ENCODE measurements around the gene HBG2.

Gene HBG2

DNA sequence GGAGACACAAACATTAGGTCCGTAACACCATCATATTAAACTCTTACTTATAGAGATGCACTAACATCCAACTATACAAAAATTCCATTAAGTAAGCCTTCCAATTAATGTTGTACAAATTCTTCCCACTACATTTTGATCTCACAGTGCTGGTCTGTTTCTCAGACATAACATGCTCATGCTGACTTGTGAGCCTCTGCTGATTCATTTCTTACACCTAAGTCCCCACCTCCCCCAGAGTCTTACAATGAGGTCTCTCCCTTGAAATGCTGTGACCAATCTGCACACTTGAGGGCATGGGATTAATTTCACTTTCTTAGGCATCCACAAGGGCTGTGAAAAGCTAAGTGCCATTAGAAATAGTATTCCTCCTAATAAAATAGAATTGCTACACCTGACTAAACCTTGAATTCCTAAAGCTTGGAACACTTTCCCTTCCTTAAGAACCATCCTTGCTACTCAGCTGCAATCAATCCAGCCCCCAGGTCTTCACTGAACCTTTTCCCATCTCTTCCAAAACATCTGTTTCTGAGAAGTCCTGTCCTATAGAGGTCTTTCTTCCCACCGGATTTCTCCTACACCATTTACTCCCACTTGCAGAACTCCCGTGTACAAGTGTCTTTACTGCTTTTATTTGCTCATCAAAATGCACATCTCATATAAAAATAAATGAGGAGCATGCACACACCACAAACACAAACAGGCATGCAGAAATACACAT lies 6.9 kb downstream of the HBG2 start:
- DNase-seq: no peak

DNA sequence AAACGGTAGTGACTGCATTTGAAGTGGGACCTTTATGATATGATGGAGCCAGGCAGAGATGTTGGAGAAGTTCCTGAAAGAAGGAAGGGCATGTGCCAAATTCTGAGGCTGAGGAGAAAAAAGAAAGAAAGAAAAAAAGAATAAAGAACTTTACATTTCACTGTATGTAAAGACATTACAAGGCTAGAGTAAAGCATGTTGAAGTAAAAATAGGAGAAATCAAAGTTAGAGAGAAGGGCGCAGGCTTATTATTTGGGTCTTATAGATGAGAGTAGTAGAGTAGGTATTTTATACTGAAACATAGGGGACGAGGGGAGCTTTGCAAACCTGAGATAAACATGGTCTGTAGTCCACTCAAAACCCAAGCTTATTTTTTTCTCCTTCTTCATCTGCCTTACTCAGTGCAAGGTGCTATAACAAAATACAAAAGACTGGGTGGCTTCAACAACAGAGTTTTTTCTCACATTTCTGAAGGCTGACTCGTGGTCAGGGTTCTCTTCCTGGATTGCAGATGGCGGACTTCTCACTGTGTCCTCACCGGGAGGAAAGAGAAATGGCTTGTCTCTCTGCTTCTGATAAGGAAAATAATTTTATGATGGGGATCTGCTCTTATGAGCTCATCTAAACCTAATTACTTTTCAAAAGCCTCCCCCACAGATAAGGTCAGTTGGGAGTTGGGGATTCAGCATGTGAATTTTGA lies 7.7 kb downstream of the HBG2 start:
- no peak for DNase-seq

DNA sequence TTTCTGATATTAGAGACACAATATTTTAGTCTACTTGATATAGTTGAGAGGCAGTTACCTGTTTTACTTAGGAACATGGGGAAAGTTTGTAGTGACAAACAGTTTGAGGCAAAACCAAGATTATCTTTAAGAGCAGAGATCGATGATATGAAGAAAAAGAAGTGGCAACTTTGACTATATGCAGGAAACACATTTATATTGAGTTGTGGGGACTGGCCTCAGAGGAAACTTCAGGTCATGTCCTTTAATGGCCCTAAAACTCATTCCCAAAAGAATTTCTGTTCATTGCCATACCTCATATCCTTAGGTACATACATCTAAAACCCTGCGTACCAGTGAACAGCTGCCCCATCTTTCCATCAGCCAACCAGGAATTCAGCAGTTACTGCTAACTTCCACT lies 9.4 kb downstream of the HBG2 start:
- DNase-seq: no peak

DNA sequence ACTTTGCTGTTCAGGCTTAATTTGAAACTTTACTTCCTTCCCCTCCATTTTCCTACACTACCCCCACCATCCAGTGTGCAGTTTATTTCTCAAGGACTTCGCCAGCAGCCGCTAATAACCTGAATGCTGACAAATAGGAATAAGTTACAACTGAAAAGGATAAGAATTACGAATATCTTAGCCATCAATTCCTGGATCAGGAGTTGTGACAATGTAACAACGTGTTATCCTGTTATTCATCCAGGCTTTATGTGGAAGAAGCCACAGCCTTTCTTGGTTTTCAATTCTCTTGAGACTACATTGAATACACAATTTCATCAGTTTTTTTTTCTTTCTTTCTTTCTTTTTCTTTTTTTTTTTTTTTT lies 10.8 kb downstream of the HBG2 start:
- DNase-seq: no peak

DNA sequence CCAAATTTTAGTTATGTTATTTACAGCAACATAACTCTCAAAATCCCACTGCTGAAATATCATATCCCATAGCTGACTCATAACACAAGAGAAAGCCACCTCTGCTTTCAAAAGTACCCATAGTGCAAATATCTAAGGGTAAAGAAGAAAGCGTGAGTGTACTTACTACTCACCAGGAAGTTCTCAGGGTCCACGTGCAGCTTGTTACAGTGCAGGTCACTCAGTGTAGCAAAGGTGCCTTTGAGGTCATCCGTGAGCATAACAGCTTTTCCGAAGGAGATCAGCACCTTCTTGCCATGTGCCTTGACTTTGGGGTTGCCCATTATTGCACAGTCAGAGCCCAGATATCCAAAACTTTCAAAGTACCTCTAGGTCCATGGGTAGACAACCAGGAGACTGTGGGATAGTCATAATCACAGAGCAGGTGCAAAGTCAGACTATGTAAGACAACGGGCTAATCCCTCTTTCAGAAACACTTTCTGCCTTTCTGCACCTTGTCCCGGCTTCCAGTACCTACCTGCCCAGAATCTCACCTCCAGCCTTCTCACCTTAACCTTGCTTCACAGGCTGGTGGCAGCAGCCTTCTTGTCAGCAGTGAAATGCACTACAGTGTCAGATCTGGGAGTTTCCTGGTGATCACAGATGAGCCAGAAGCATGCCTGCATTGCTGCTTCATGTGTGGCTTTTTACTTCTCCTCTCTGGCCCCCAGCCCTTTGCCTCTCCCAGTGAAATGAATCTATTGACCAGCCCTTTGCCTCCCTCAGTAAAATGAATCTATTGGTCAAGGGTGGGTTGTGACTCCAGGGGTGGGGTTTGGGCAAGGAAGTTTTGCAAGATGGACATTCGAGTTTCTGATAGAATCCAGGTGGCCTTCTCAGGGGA lies 11.4 kb downstream of the HBG2 start:
- no peak for DNase-seq

DNA sequence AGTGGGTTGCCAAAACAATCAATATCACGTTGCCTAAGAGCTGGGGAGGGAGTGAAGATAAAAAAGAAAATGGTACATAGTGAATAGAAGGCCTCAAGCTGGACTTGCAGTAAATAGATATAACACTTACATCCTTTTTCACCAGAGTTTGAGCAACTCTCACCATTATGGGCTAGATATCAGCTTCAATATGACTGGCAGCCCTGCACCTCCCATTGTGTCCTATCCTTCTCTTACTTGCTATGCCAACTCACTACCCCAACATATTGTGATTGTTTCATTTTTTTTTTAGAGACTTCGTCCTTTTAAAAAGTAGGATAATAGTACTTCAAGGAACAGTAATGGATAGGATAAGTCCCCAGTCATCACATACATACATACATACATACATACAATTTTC lies 12.4 kb downstream of the HBG2 start:
- DNase-seq: no peak

- no peak for DNase-seq
These were observed 13.1 kb downstream of the HBG2 start for GRCh38 chr11:5241458-5241857.

- DNase-seq: no peak
These were observed 14.1 kb downstream of the HBG2 start for GRCh38 chr11:5240458-5240857.

DNA sequence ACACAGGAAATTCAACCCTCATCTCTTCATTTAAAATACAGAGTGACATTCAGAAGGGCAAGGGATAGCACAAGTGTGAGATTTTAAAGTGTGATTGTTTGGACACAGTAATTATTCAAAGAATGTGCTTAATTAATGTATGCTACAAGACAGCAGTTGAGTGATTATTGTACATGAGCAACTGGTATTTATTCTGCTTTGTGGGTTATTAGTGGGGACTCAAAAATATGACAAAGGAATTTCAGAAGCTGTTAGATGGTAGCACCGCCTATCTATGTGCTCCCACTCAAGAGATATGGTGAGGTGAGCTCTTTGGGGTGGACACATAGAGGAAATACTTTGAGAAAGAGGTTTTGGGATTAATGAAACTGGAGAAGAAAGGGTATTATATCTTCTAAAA lies 14.5 kb downstream of the HBG2 start:
- DNase-seq: no peak

- no peak for DNase-seq
These were observed 15.5 kb downstream of the HBG2 start for GRCh38 chr11:5239046-5239445.

- DNase-seq: no peak
These were observed 16.1 kb downstream of the HBG2 start for GRCh38 chr11:5238486-5238885.

DNA sequence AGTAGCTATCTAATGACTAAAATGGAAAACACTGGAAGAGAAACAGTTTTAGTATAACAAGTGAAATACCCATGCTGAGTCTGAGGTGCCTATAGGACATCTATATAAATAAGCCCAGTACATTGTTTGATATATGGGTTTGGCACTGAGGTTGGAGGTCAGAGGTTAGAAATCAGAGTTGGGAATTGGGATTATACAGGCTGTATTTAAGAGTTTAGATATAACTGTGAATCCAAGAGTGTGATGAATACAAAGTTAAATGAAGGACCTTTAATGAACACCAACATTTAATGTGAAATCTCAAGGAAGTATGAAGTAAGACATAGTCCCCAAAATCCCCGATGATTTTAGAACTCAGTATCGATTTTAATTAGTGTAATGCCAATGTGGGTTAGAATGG lies 17.2 kb downstream of the HBG2 start:
- DNase-seq: no peak

- no peak for DNase-seq
These were observed 19.1 kb downstream of the HBG2 start for GRCh38 chr11:5235364-5236095.

- DNase-seq: no peak
These were observed 20.2 kb downstream of the HBG2 start, which contains the start of gene HBD for GRCh38 chr11:5234381-5234834. HBD (minus strand) TSS chr11:5234483; CDS start chr11:5234433, 50 bp downstream.

- no peak for DNase-seq
These were observed 21.3 kb downstream of the HBG2 start for GRCh38 chr11:5233307-5233706.

GRCh38 chr11:5232821-5233220 lies 21.8 kb downstream of the HBG2 start:
- DNase-seq: no peak

DNA sequence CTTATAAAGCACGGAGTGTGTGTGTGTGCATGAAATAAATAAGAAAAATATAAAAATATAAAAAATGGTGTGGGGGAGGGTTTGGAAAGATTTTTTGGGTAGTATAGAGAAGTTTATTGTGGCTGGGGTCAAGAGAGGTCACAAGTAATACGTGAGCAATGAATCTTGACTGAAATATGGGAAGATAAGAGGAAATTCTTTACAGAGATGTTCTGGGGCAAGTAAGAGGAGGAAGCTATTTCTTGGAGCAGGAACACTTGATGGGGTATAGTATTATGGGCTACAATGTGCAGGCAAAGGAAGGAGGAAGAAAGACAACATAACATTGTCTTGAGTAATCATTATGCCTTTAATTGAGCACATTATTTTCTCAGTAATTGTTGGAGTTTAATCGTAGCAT lies 22.4 kb downstream of the HBG2 start:
- no peak for DNase-seq

- DNase-seq: no peak
These were observed 23.5 kb downstream of the HBG2 start for GRCh38 chr11:5231111-5231510.

DNA sequence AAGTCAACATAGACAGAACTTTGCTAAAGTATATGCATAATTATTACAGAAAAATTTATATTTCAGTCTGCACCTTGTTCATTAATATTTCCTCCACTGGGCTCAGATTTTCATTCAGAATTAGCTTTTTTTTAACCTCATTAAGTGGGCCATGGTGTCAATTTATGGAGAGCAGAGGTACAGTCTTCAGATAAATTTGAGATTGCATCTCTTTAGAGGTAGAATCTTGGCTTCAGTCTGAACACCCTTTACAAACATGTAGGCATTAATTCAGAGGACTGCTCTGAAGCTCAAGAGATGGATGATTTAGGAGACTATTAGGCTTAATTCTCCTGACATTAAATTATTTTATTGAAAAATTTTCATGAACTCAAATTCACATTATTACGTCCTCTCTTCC lies 24.3 kb downstream of the HBG2 start:
- no peak for DNase-seq

DNA sequence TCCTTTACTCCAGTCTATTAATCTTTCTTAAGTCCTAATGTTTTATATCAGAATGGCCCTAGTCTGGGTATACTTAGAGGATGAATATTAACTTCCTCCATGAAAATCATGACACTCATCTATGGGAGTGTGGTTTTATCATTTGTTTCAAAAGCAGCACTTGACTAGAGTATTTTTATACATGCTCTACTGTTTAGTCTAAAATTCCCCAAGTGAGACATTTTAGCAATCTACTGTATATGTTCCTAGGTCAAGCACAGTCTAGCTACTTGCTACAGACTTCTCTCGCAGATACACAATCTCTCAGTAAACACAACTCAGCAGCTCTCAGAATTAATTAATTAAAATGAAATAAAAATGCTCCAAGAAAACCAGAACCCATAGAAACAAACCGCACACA lies 24.8 kb downstream of the HBG2 start:
- no peak for DNase-seq

DNA sequence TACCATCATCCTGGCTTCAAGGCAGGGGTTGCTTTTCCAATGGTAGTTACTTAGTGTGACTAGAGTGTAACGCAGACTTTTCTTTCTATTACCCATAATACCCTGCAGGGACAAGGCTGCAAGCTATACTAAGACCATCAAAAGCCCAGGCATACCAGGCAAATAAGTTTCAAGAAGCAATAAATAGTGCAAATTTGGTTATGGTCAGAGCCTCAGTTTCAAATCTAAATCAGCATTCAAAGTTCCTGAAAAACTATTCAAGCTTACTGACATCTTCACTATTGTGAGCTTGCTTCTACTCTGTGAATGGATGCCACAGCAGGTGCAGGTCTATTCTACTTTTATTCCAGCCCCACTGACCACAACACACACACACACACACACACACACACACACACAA lies 25.2 kb downstream of the HBG2 start:
- DNase-seq: no peak

GRCh38 chr11:5228124-5228523 lies 26.5 kb downstream of the HBG2 start:
- no peak for DNase-seq

- no peak for DNase-seq
These were observed 26.9 kb downstream of the HBG2 start for GRCh38 chr11:5227681-5228080.
